ENCODE measurements around the gene MGAM2. TPM values are rescaled to one million over a fixed set of nuclear protein-coding genes. Genes with fewer than 3 reads are reported as not detected.

Gene MGAM2
- total and polyA plus RNA-seq, 2 of the 13 experiments (the other 11 are each of a cell fraction or from before 2014, with no cell fraction given): 0.29 TPM; not detected in 1

- Histone ChIP-seq H3K27ac (ENCODE audit: extremely low read length, insufficient read depth, low read length) (no peak overlapping the region), H3K27me3 (ENCODE audit: control insufficient read depth in 1 of 2, insufficient read depth in 2 of 2, low read length in 2 of 2) (no peaks in the 10 kb centered on the region), H3K4me1 (ENCODE audit: insufficient read depth, low read length) (no peaks in the 10 kb centered on the region), H3K36me3 (replicated peaks in 1 of 2; ENCODE audit: control insufficient read depth in 1 of 2, insufficient read depth in 2 of 2, low read length in 2 of 2) (no peaks in the 10 kb centered on the region), H3K79me2 (ENCODE audit: insufficient read depth, low read length) (no peaks in the 10 kb centered on the region), H3K4me2 (ENCODE audit: low read depth, low read length) (no peak overlapping the region), H3K9ac (ENCODE audit: insufficient read depth, low read depth, low read length) (no peak overlapping the region), H3K4me3 (replicated peaks in 1 of 3; ENCODE audit: insufficient read depth in 1 of 3, low read depth in 2 of 3, low read length in 3 of 3) (no peak overlapping the region), H2AFZ (ENCODE audit: low read length) (no peak overlapping the region), H3K9me3 (ENCODE audit: low read length) (no peaks in the 10 kb centered on the region), H4K20me1 (ENCODE audit: insufficient read depth, low read length) (no peaks in the 10 kb centered on the region)
- CTCF ChIA-PET (ENCODE audit: low intra/inter-chr PET ratio, low total read pairs): no interaction called here
- in situ Hi-C loops (cut with HindIII; ENCODE audit: extremely low pct_ligation_motif_present, low pct_unique_long_range_greater_than_20kb): no loop called here
- no TSS peak for BruUV-seq (replicated peaks)
- intact Hi-C loops (cut with micrococcal nuclease; ENCODE audit: unreplicated experiment): no loop called here
- ATAC-seq (peak; percentile 100), DNase-seq (ENCODE audit: low spot score) (peak; percentile 20), FAIRE-seq (no peak)
- POLR2A ChIA-PET: no interaction called here
- WGBS (ENCODE audit: low lambda C conversion rate): 35% methylated on average over 6 of the region's 7 CpGs
- TF ChIP-seq NRL (CRISPR knock-in tag; IDR thresholded peaks at IDR 0.05; ENCODE audit: borderline replicate concordance) (no peak), ZNF138 (CRISPR knock-in tag; IDR thresholded peaks at IDR 0.05; ENCODE audit: low read depth) (no peak), XRCC5 (optimal IDR thresholded peaks at IDR 0.05; ENCODE audit: low read length) (peak; percentile 38), CTCF (CRISPR knock-in tag; IDR thresholded peaks at IDR 0.05) (peak; percentile 58), ZSCAN25 (CRISPR knock-in tag; IDR thresholded peaks at IDR 0.05) (peak; percentile 78)
Observed at GRCh38 chr7:142231716-142232115, 120.2 kb downstream of the MGAM2 start.

DNA sequence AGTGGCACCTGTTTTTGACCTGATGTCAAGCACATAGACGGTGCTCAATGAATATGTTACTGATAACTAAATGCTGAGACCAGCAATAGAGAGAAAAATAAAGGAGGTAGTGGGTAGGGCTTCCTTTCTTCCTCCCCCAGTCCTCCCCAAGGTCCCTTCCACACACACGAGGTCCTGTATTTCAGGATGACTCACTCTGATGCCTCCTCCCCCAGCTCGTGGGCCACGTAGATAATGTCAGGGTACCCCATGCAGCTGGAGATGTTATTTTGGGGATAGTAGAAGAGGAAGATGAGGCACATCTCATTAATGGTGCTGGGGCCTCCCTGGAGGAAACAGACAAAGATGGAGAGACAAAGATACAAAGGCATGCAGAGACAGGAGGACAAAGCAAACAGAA is 129.0 kb downstream of the MGAM2 start:
- no peak overlapping the region for H3K9ac ChIP-seq (ENCODE audit: insufficient read depth, low read depth, low read length)
- ATAC-seq (no peak), DNase-seq (ENCODE audit: low spot score) (no peak), FAIRE-seq (no peak)
- no peak overlapping the region for H2AFZ ChIP-seq (ENCODE audit: low read length)
- intact Hi-C loops (cut with micrococcal nuclease; ENCODE audit: unreplicated experiment): no loop called here
- TF ChIP-seq HCFC1 (IDR thresholded peaks at IDR 0.05; ENCODE audit: low read depth, low read length): no peak
- no peak for TF ChIP-seq TOPORS (CRISPR knock-in tag; IDR thresholded peaks at IDR 0.05)
- TF ChIP-seq RFX1 (IDR thresholded peaks at IDR 0.05): no peak
- no peak for TF ChIP-seq HMGA1 (CRISPR knock-in tag; conservative IDR thresholded peaks at IDR 0.05)
- TF ChIP-seq MIER2 (CRISPR knock-in tag; IDR thresholded peaks at IDR 0.05): no peak
- no peak overlapping the region for H3K27ac ChIP-seq (ENCODE audit: extremely low read length, insufficient read depth, low read length)
- CTCF ChIA-PET (ENCODE audit: low intra/inter-chr PET ratio, low total read pairs): no interaction called here
- in situ Hi-C loops (cut with HindIII; ENCODE audit: extremely low pct_ligation_motif_present, low pct_unique_long_range_greater_than_20kb): no loop called here
- POLR2A ChIA-PET: no interaction called here
- no peaks in the 10 kb centered on the region for H3K36me3 ChIP-seq (replicated peaks in 1 of 2; ENCODE audit: control insufficient read depth in 1 of 2, insufficient read depth in 2 of 2, low read length in 2 of 2)
- H3K4me1 ChIP-seq (ENCODE audit: insufficient read depth, low read length): no peaks in the 10 kb centered on the region
- H3K79me2 ChIP-seq (ENCODE audit: insufficient read depth, low read length): no peaks in the 10 kb centered on the region
- H3K27me3 ChIP-seq (ENCODE audit: control insufficient read depth in 1 of 2, insufficient read depth in 2 of 2, low read length in 2 of 2): peaks cover 1 to 4% of the 10 kb centered on the region in 2 experiments; a peak in 2 of 5 replicates
- no peaks in the 10 kb centered on the region for H4K20me1 ChIP-seq (ENCODE audit: insufficient read depth, low read length)
- no peak overlapping the region for H3K4me3 ChIP-seq (replicated peaks in 1 of 3; ENCODE audit: insufficient read depth in 1 of 3, low read depth in 2 of 3, low read length in 3 of 3)
- WGBS (ENCODE audit: low lambda C conversion rate): 0% methylated on average over 4 of the region's 4 CpGs
- BruUV-seq (replicated peaks): no TSS peak
- no peaks in the 10 kb centered on the region for H3K9me3 ChIP-seq (ENCODE audit: low read length)
- H3K4me2 ChIP-seq (ENCODE audit: low read depth, low read length): no peak overlapping the region
